HEK293 (cell line): ENCODE data around the gene SDS.

ENCODE experiments used
- CTCF ChIA-PET: fragments of 350-600 bp; formaldehyde crosslinking; extraction: SDS; loops from one replicate; lab custom pipeline; 2021; ENCODE audit warnings: antibody characterized with exemption; lab: Yijun Ruan, JAX
- POLR2A ChIA-PET: fragments of 300-600 bp; formaldehyde crosslinking; extraction: SDS; loops from one replicate; lab custom pipeline; 2020; ENCODE audit warnings: antibody characterized with exemption, inconsistent platforms; lab: Yijun Ruan, JAX
- H3K27ac ChIP-seq: fragments of 200-500 bp; sonication (Bioruptor generic); 2 replicates; pipeline ENCODE4 v1.5.1; 2014; ENCODE audit warnings: low read depth, low read length, control low read depth, inconsistent platforms; ENCODE audit errors: extremely low read depth
- H3K36me3 ChIP-seq, 2 experiments: fragments of 200-500 bp in 1 of 2; sonication (Bioruptor generic) in 1 of 2; 1 replicate in 1 of 2; 2 replicates in 1 of 2; pipeline ENCODE4 v1.5.1; 2014 to 2017; ENCODE audit warnings: inconsistent platforms in 2 of 2, low read length in 2 of 2; ENCODE audit not compliant: control insufficient read depth in 2 of 2, insufficient read depth in 1 of 2
- H3K4me1 ChIP-seq: fragments of 200-500 bp; sonication (Bioruptor generic); 2 replicates; pipeline ENCODE4 v1.5.1; 2014; ENCODE audit warnings: mild to moderate bottlenecking, low read length, inconsistent platforms; ENCODE audit not compliant: control insufficient read depth, insufficient read depth
- H3K4me3 ChIP-seq: 2 replicates; pipeline ENCODE4 v1.5.1; 2011; ENCODE audit warnings: low read depth, mild to moderate bottlenecking, control low read depth, low read length, moderate library complexity
- H3K9me3 ChIP-seq: fragments of 200-500 bp; sonication (Bioruptor generic); 2 replicates; pipeline ENCODE4 v1.5.1; 2014; ENCODE audit warnings: low read depth, low read length, inconsistent platforms; ENCODE audit not compliant: control insufficient read depth, insufficient read depth
- MEIS1 ChIP-seq: sonication (generic); formaldehyde crosslinking; IDR thresholded peaks from 2 replicates; pipeline ENCODE4 v1.8.1; 2022; ENCODE audit warnings: missing genetic modification reagents, mild to moderate bottlenecking, borderline replicate concordance
- OVOL3 ChIP-seq: fragments of 450-650 bp; formaldehyde crosslinking; IDR thresholded peaks from 2 replicates; pipeline ENCODE4 v1.5.1; 2016; ENCODE audit warnings: missing biosample characterization, missing genetic modification characterization
- REST ChIP-seq: fragments of 450-650 bp; formaldehyde crosslinking; IDR thresholded peaks from 2 replicates; pipeline ENCODE4 v1.5.1; 2016; ENCODE audit warnings: missing biosample characterization, missing genetic modification characterization
- SCRT2 ChIP-seq: fragments of 450-650 bp; formaldehyde crosslinking; IDR thresholded peaks from 2 replicates; pipeline ENCODE4 v1.5.1; 2016; ENCODE audit warnings: missing biosample characterization, missing genetic modification characterization
- SP7 ChIP-seq: fragments of 450-650 bp; formaldehyde crosslinking; IDR thresholded peaks from 2 replicates; pipeline ENCODE4 v1.5.1; 2016; ENCODE audit warnings: missing biosample characterization, missing genetic modification characterization
- YY2 ChIP-seq: fragments of 450-650 bp; formaldehyde crosslinking; IDR thresholded peaks from 2 replicates; pipeline ENCODE4 v1.5.1; 2016; ENCODE audit warnings: missing biosample characterization, missing genetic modification characterization
- ZFP41 ChIP-seq: fragments of 450-650 bp; formaldehyde crosslinking; IDR thresholded peaks from 2 replicates; pipeline ENCODE4 v1.5.1; 2016; ENCODE audit warnings: missing biosample characterization, missing genetic modification characterization, borderline replicate concordance
- ZNF157 ChIP-seq: fragments of 450-650 bp; formaldehyde crosslinking; IDR thresholded peaks from 2 replicates; pipeline ENCODE4 v1.5.1; 2016; ENCODE audit warnings: missing biosample characterization, missing genetic modification characterization
- ZNF239 ChIP-seq: fragments of 450-650 bp; formaldehyde crosslinking; IDR thresholded peaks from 2 replicates; pipeline ENCODE4 v1.5.1; 2016; ENCODE audit warnings: missing biosample characterization, missing genetic modification characterization
- ZNF24 ChIP-seq: fragments of 450-650 bp; formaldehyde crosslinking; IDR thresholded peaks from 2 replicates; pipeline ENCODE4 v1.5.1; 2016; ENCODE audit warnings: missing biosample characterization, missing genetic modification characterization
- ZNF404 ChIP-seq: fragments of 450-650 bp; formaldehyde crosslinking; IDR thresholded peaks from 2 replicates; pipeline ENCODE4 v1.5.1; 2017; ENCODE audit warnings: missing biosample characterization, missing genetic modification characterization
- ZNF514 ChIP-seq: fragments of 450-650 bp; formaldehyde crosslinking; IDR thresholded peaks from 2 replicates; pipeline ENCODE4 v1.5.1; 2016; ENCODE audit warnings: missing biosample characterization, missing genetic modification characterization
- ZNF518A ChIP-seq: fragments of 450-650 bp; formaldehyde crosslinking; conservative IDR thresholded peaks from 2 replicates; pipeline ENCODE4 v1.5.1; 2016; ENCODE audit warnings: low read depth, missing biosample characterization, missing genetic modification characterization
- ZNF561 ChIP-seq: fragments of 450-650 bp; IDR thresholded peaks from 2 replicates; pipeline ENCODE4 v1.5.1; 2018; ENCODE audit warnings: missing biosample characterization, missing genetic modification characterization, borderline replicate concordance
- ZNF580 ChIP-seq: fragments of 450-650 bp; formaldehyde crosslinking; IDR thresholded peaks from 2 replicates; pipeline ENCODE4 v1.5.1; 2016; ENCODE audit warnings: missing biosample characterization, missing genetic modification characterization
- ZNF610 ChIP-seq: fragments of 450-650 bp; formaldehyde crosslinking; IDR thresholded peaks from 2 replicates; pipeline ENCODE4 v1.5.1; 2016; ENCODE audit warnings: missing biosample characterization, missing genetic modification characterization, borderline replicate concordance
- ZNF785 ChIP-seq: fragments of 450-650 bp; formaldehyde crosslinking; IDR thresholded peaks from 2 replicates; pipeline ENCODE4 v1.5.1; 2016; ENCODE audit warnings: missing biosample characterization, missing genetic modification characterization
- ZSCAN18 ChIP-seq: fragments of 450-650 bp; formaldehyde crosslinking; IDR thresholded peaks from 2 replicates; pipeline ENCODE4 v1.5.1; 2016; ENCODE audit warnings: missing biosample characterization, missing genetic modification characterization

SDS gene

GRCh38 chr12:113448873-113449272 lies 45.2 kb upstream of the SDS start:
- H3K4me1 ChIP-seq: no peaks in the 10 kb centered on the region
- no peak for TF ChIP-seq ZFP41 (tag by site-specific recombination)
- no peak for TF ChIP-seq REST (tag by site-specific recombination)
- TF ChIP-seq, all 188 proteins: peak for 0
- POLR2A ChIA-PET: no interaction called here
- H3K27ac ChIP-seq: no peak overlapping the region
- CTCF ChIA-PET: no interaction called here
- no peak overlapping the region for H3K4me3 ChIP-seq
- H3K36me3 ChIP-seq: no peaks in the 10 kb centered on the region
- no peaks in the 10 kb centered on the region for H3K9me3 ChIP-seq

GRCh38 chr12:113445544-113446171 lies 42.0 kb upstream of the SDS start:
- H3K4me3 ChIP-seq: no peak overlapping the region
- no peaks in the 10 kb centered on the region for H3K36me3 ChIP-seq
- POLR2A ChIA-PET: interaction anchor here (0.7 kb wide), 1 partner anchor 20 kb away, joined by 3 read pairs; no protein-coding TSS in a partner anchor
- no peaks in the 10 kb centered on the region for H3K4me1 ChIP-seq
- H3K27ac ChIP-seq: no peak overlapping the region
- TF ChIP-seq ZNF580 (tag by site-specific recombination): no peak
- TF ChIP-seq ZNF561: no peak
- no peak for TF ChIP-seq ZNF514 (tag by site-specific recombination)
- no peak for TF ChIP-seq ZSCAN18 (tag by site-specific recombination)
- no peak for TF ChIP-seq ZNF610 (tag by site-specific recombination)
- TF ChIP-seq OVOL3: no peak
- no peak for TF ChIP-seq ZNF24 (tag by site-specific recombination)
- no peak for TF ChIP-seq ZNF157 (tag by site-specific recombination)
- no peak for TF ChIP-seq SP7 (tag by site-specific recombination)
- TF ChIP-seq YY2: no peak
- TF ChIP-seq ZNF785 (tag by site-specific recombination): no peak
- no peak for TF ChIP-seq ZNF518A
- no peak for TF ChIP-seq ZNF404 (tag by site-specific recombination)
- no peak for TF ChIP-seq ZNF239 (tag by site-specific recombination)
- TF ChIP-seq MEIS1 (CRISPR knock-in tag): no peak
- no peak for TF ChIP-seq SCRT2 (tag by site-specific recombination)
- CTCF ChIA-PET: interaction anchor here (0.6 to 1.9 kb wide), 7 partner anchors 16 to 1409 kb away, joined by 3 to 9 read pairs (median 6); no protein-coding TSS in a partner anchor
- H3K9me3 ChIP-seq: no peaks in the 10 kb centered on the region
